ENCODE results near the gene SLC39A1.

SLC39A1 gene

GRCh38 chr1:153922972-153923925, 40.1 kb downstream of the SLC39A1 start, which contains the start of gene GATAD2B:
Gene GATAD2B (minus strand): TSS chr1:153922972. CDS start chr1:153828347, 94,625 bp downstream.
- peak within 1 kb of the TSS; percentile 96 for H3K27ac ChIP-seq
- TF ChIP-seq, protein P1, sequence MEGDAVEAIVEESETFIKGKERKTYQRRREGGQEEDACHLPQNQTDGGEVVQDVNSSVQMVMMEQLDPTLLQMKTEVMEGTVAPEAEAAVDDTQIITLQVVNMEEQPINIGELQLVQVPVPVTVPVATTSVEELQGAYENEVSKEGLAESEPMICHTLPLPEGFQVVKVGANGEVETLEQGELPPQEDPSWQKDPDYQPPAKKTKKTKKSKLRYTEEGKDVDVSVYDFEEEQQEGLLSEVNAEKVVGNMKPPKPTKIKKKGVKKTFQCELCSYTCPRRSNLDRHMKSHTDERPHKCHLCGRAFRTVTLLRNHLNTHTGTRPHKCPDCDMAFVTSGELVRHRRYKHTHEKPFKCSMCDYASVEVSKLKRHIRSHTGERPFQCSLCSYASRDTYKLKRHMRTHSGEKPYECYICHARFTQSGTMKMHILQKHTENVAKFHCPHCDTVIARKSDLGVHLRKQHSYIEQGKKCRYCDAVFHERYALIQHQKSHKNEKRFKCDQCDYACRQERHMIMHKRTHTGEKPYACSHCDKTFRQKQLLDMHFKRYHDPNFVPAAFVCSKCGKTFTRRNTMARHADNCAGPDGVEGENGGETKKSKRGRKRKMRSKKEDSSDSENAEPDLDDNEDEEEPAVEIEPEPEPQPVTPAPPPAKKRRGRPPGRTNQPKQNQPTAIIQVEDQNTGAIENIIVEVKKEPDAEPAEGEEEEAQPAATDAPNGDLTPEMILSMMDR (conservative IDR thresholded peaks at IDR 0.05), result no peak

GRCh38 chr1:153922076-153922971, 41.0 kb downstream of the SLC39A1 start:
- peak overlapping the region; percentile 96 for H3K27ac ChIP-seq
- TF ChIP-seq, protein P1 (conservative IDR thresholded peaks at IDR 0.05), result peak; percentile 34; the same call in 1 of the 2 replicates

- H3K27ac ChIP-seq, result peak overlapping the region; percentile 96
- TF ChIP-seq, protein P1 (conservative IDR thresholded peaks at IDR 0.05), result no peak
Observed at GRCh38 chr1:153921803-153922075, 41.6 kb downstream of the SLC39A1 start.

DNA sequence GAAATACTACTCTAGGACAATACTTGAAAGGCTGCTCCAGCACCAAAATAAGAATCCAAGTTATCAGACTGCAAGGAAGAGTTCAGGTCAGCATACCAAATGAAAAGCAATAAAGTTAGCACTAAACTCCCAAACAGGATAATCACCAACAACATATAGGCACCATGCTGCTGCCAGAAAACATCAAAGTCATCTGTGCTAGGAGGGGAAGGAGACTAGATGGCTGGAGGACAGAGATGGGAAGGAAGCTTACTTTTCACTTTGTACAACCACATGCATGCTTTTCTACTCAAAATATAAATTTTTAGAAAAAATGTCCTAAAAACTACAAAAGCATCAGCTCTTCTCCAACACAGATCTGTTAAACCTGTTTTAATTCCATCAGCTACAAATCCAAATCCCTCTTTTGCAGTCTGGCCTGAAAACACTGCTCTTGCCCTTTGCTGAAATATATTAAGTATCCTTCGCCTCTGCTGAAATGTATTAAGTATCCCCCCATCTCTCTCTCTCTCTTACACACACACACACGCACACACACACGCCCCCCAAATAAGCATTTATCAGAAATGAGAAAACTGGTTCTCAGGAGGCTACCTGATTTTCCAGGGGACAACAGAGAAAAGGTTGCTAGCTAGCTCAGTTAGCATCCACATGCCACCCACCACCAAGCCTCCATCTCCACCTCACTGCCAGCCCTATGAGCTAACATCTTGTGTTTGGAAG, 42.1 kb downstream of the SLC39A1 start:
- peak overlapping the region; percentile 96 for H3K27ac ChIP-seq
- TF ChIP-seq, protein P1 (conservative IDR thresholded peaks at IDR 0.05), result no peak

- H3K27ac ChIP-seq, result peak overlapping the region; percentile 96
- TF ChIP-seq, protein P1 (conservative IDR thresholded peaks at IDR 0.05), result peak; percentile 62
Observed at GRCh38 chr1:153919876-153920852, 43.2 kb downstream of the SLC39A1 start.

DNA sequence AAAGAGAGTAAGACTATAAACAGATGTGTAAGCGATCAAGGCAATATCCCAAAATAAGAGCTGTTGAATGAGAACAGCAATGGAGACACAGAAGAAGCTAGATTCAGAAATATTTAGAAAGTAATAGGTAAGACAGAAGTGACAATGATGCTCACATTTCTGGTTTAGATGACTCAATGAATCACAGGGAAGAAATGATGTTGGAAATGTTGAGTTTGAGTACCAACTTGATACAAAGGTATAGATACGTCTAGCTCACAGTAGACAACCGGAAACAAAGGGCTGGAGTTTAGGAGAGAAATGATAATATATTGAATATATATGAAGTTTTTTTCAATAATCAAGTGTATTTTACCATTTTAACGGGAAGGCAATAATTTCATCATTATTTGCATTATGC, 47.0 kb downstream of the SLC39A1 start:
- H3K27ac ChIP-seq, result no peak overlapping the region
- TF ChIP-seq, protein P1 (conservative IDR thresholded peaks at IDR 0.05), result no peak

Data from VCaP (cell line).